GM21447 (cell line): ENCODE measurements around the gene BTG2.

Experiments
- ATAC-seq: cut with Tn5 transposase; IDR thresholded peaks from one replicate; pipeline ENCODE4 v1.9.1; 2021; ENCODE audit not compliant: unreplicated experiment

Gene BTG2

GRCh38 chr1:203276408-203276807 lies 28.9 kb upstream of the BTG2 start:
- ATAC-seq, result no peak

- no peak for ATAC-seq
Measured at GRCh38 chr1:203276916-203277545, 28.3 kb upstream of the BTG2 start.

GRCh38 chr1:203278082-203278884 lies 27.0 kb upstream of the BTG2 start:
- no peak for ATAC-seq

- ATAC-seq, result no peak
Measured at GRCh38 chr1:203278885-203279406, 26.4 kb upstream of the BTG2 start.

GRCh38 chr1:203280061-203280460 lies 25.3 kb upstream of the BTG2 start:
- no peak for ATAC-seq

GRCh38 chr1:203281033-203281432 lies 24.3 kb upstream of the BTG2 start:
- no peak for ATAC-seq

GRCh38 chr1:203281851-203282661 lies 23.3 kb upstream of the BTG2 start:
- ATAC-seq, result no peak

GRCh38 chr1:203282720-203283542 lies 22.4 kb upstream of the BTG2 start:
- ATAC-seq, result no peak

- ATAC-seq, result no peak
Measured at GRCh38 chr1:203283597-203283996, 21.7 kb upstream of the BTG2 start.

GRCh38 chr1:203284411-203285123 lies 20.8 kb upstream of the BTG2 start:
- ATAC-seq, result no peak

GRCh38 chr1:203286161-203286984 lies 18.9 kb upstream of the BTG2 start:
- ATAC-seq, result no peak

GRCh38 chr1:203287109-203287893 lies 18.0 kb upstream of the BTG2 start:
- peak; percentile 41 for ATAC-seq

- ATAC-seq, result no peak
Measured at GRCh38 chr1:203287898-203288297, 17.4 kb upstream of the BTG2 start.

GRCh38 chr1:203288400-203288799 lies 16.9 kb upstream of the BTG2 start:
- ATAC-seq, result no peak

GRCh38 chr1:203289281-203289981 lies 15.9 kb upstream of the BTG2 start:
- peak; percentile 50 for ATAC-seq

- ATAC-seq, result peak; percentile 2
Measured at GRCh38 chr1:203289982-203290260, 15.4 kb upstream of the BTG2 start.

- ATAC-seq, result peak; percentile 38
Measured at GRCh38 chr1:203290261-203291089, 14.8 kb upstream of the BTG2 start.
